ENCODE data around the gene SPON1.

DNA sequence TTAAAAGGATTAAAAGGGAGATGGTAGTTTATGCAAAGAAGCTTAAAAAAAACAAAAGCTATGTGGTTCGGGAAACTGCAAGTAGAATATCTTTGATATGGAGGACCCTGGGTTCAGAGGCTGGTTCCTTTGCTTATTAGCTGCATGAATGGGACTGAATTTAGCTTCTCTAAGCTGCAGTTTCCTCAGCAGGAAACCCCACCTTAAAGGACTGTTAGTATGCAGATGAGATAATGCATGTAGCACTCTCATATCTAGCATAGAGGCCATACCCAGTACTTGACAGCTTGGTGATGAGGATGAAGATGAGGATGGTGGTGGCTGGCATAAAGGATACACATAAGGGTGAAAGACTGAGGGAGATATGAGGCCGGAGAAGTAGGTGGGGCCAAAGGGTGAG is 261.9 kb downstream of the SPON1 start:
- TF ChIP-seq, protein P1, sequence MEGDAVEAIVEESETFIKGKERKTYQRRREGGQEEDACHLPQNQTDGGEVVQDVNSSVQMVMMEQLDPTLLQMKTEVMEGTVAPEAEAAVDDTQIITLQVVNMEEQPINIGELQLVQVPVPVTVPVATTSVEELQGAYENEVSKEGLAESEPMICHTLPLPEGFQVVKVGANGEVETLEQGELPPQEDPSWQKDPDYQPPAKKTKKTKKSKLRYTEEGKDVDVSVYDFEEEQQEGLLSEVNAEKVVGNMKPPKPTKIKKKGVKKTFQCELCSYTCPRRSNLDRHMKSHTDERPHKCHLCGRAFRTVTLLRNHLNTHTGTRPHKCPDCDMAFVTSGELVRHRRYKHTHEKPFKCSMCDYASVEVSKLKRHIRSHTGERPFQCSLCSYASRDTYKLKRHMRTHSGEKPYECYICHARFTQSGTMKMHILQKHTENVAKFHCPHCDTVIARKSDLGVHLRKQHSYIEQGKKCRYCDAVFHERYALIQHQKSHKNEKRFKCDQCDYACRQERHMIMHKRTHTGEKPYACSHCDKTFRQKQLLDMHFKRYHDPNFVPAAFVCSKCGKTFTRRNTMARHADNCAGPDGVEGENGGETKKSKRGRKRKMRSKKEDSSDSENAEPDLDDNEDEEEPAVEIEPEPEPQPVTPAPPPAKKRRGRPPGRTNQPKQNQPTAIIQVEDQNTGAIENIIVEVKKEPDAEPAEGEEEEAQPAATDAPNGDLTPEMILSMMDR (conservative IDR thresholded peaks at IDR 0.05; ENCODE audit: low read depth in 2 of 2), result no peak
- TF ChIP-seq POLR2AphosphoS5 (IDR thresholded peaks at IDR 0.05; ENCODE audit: low read depth), result no peak
- TF ChIP-seq, protein P2, sequence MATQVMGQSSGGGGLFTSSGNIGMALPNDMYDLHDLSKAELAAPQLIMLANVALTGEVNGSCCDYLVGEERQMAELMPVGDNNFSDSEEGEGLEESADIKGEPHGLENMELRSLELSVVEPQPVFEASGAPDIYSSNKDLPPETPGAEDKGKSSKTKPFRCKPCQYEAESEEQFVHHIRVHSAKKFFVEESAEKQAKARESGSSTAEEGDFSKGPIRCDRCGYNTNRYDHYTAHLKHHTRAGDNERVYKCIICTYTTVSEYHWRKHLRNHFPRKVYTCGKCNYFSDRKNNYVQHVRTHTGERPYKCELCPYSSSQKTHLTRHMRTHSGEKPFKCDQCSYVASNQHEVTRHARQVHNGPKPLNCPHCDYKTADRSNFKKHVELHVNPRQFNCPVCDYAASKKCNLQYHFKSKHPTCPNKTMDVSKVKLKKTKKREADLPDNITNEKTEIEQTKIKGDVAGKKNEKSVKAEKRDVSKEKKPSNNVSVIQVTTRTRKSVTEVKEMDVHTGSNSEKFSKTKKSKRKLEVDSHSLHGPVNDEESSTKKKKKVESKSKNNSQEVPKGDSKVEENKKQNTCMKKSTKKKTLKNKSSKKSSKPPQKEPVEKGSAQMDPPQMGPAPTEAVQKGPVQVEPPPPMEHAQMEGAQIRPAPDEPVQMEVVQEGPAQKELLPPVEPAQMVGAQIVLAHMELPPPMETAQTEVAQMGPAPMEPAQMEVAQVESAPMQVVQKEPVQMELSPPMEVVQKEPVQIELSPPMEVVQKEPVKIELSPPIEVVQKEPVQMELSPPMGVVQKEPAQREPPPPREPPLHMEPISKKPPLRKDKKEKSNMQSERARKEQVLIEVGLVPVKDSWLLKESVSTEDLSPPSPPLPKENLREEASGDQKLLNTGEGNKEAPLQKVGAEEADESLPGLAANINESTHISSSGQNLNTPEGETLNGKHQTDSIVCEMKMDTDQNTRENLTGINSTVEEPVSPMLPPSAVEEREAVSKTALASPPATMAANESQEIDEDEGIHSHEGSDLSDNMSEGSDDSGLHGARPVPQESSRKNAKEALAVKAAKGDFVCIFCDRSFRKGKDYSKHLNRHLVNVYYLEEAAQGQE (IDR thresholded peaks at IDR 0.05; ENCODE audit: unreplicated experiment), result no peak
- TF ChIP-seq NANOG (IDR thresholded peaks at IDR 0.05; ENCODE audit: borderline replicate concordance), result no peak
- TF ChIP-seq EZH2 (IDR thresholded peaks at IDR 0.05; ENCODE audit: low read depth, unreplicated experiment), result no peak
- TF ChIP-seq JUNB (IDR thresholded peaks at IDR 0.05; ENCODE audit: unreplicated experiment), result no peak
- TF ChIP-seq EZH2phosphoT487 (IDR thresholded peaks at IDR 0.05; ENCODE audit: unreplicated experiment), result no peak
- TF ChIP-seq CREB1 (CRISPR knock-in tag; IDR thresholded peaks at IDR 0.05; ENCODE audit: low read depth), result no peak
- TF ChIP-seq, protein P3, sequence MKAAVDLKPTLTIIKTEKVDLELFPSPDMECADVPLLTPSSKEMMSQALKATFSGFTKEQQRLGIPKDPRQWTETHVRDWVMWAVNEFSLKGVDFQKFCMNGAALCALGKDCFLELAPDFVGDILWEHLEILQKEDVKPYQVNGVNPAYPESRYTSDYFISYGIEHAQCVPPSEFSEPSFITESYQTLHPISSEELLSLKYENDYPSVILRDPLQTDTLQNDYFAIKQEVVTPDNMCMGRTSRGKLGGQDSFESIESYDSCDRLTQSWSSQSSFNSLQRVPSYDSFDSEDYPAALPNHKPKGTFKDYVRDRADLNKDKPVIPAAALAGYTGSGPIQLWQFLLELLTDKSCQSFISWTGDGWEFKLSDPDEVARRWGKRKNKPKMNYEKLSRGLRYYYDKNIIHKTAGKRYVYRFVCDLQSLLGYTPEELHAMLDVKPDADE (IDR thresholded peaks at IDR 0.05), result no peak
- TF ChIP-seq ZNF114 (CRISPR knock-in tag; IDR thresholded peaks at IDR 0.05), result no peak
- no peak for TF ChIP-seq ZNF331 (CRISPR knock-in tag; IDR thresholded peaks at IDR 0.05; ENCODE audit: low read depth)
- no peak for TF ChIP-seq STAT1 (IDR thresholded peaks at IDR 0.05; ENCODE audit: unreplicated experiment)
